ENCODE measurements around the gene NRBF2. TPM values are rescaled to one million over a fixed set of nuclear protein-coding genes. Genes with fewer than 3 reads are reported as not detected.
A peak's percentile ranks its signal among the peaks of the same experiment; 100 is the strongest.

Gene NRBF2
- total and polyA plus RNA-seq, 9 of the 15 experiments (the other 6 are each of a cell fraction or from before 2014, with no cell fraction given): 20.8 to 52.1 (median 30.5) TPM

- TF ChIP-seq MGA (IDR thresholded peaks at IDR 0.05) (peak; percentile 10; the same call in 1 of the 2 replicates), NFRKB (IDR thresholded peaks at IDR 0.05; ENCODE audit: low read depth) (peak; percentile 9), ZNF512 (tag; IDR thresholded peaks at IDR 0.05) (no peak), ZBTB34 (CRISPR knock-in tag; IDR thresholded peaks at IDR 0.05) (no peak), ATF6 (CRISPR knock-in tag; IDR thresholded peaks at IDR 0.05) (no peak)
Observed at GRCh38 chr10:63105225-63106110, 27.7 kb upstream of the NRBF2 start (continued).
